Epithelial cell of esophagus (primary cell): ENCODE measurements around the gene GADD45A.

Experiments
- DNase-seq: peaks from one replicate; pipeline ENCODE4 v3.0.0; 2010; ENCODE audit warnings: low read depth
- H3K4me3 ChIP-seq: 2 replicates; pipeline ENCODE4 v1.5.1; 2011; ENCODE audit warnings: mild to moderate bottlenecking, low read length, control low read depth
- CTCF ChIP-seq: IDR thresholded peaks from 2 replicates; pipeline ENCODE4 v1.5.1; 2011; ENCODE audit warnings: low read depth, mild to moderate bottlenecking, low read length, control low read depth, inconsistent platforms; ENCODE audit not compliant: insufficient read depth; ENCODE audit errors: missing control alignments

Gene GADD45A

GRCh38 chr1:67666636-67667035 lies 18.4 kb upstream of the GADD45A start:
- TF ChIP-seq CTCF = no peak
- H3K4me3 ChIP-seq = no peak overlapping the region
- DNase-seq = no peak

GRCh38 chr1:67668660-67669059 lies 16.3 kb upstream of the GADD45A start:
- H3K4me3 ChIP-seq = no peak overlapping the region
- no peak for TF ChIP-seq CTCF
- DNase-seq = no peak

- no peak for DNase-seq
- H3K4me3 ChIP-seq = no peak overlapping the region
- no peak for TF ChIP-seq CTCF
Measured at GRCh38 chr1:67672260-67672803, 12.7 kb upstream of the GADD45A start.

- H3K4me3 ChIP-seq = no peak overlapping the region
- no peak for DNase-seq
Measured at GRCh38 chr1:67673468-67674201, 11.4 kb upstream of the GADD45A start.

GRCh38 chr1:67674260-67675011 lies 10.6 kb upstream of the GADD45A start:
- no peak for TF ChIP-seq CTCF
- no peak for DNase-seq
- H3K4me3 ChIP-seq = no peak overlapping the region

More at GRCh38 chr1:67673468-67674201, 11.4 kb upstream of the GADD45A start:
- no peak for TF ChIP-seq CTCF

GRCh38 chr1:67675800-67676199 lies 9.2 kb upstream of the GADD45A start:
- no peak overlapping the region for H3K4me3 ChIP-seq
- no peak for TF ChIP-seq CTCF
- no peak for DNase-seq
